ENCODE data around the gene USP40. TPM values are rescaled to one million over a fixed set of nuclear protein-coding genes. Genes with fewer than 3 reads are reported as not detected.

The USP40 gene
- total RNA-seq, 1 donor from 2014 or later = 39.0 TPM

GRCh38 chr2:233434666-233435330 is 131.8 kb downstream of the USP40 start:
- peak; percentile 43 for DNase-seq (ENCODE audit: low spot score)

DNA sequence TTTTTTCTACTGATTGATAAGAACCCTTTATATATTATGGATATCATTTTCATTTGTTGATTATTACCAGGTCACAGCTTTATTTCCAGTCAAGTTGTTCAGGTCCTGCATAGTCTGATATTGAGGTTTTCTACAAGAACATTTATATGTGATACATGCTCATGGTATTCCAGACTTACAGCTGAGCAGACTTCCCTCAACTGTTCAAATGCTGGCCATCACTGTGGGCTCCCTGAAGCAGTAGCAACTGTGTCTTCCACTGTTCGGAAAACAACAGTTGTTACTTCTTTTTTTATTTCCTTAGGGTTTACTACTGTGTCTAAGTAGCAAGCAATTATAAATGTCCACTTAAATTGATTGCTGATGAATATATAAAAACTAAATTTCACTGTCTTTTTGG is 132.8 kb downstream of the USP40 start:
- DNase-seq (ENCODE audit: low spot score) = no peak

GRCh38 chr2:233433029-233433428 is 133.6 kb downstream of the USP40 start:
- no peak for DNase-seq (ENCODE audit: low spot score)

DNA sequence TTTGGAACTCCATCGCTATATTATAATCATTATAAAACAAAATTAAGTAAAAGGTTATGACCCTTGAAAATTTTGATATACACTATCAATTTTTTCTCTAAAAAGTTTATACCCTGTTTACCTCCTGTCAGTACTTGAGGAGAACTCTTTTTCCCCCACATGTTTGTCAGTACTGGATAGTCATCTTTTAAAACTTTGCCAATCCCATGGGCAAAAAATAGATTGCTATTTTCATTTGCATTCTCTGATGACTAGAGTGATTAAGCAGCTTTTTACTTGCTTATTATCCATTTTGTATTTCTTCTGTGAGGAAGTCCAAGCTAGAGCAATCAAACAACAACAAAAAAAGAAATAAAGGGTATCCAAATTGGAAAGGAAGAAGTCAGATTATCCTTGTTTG is 135.9 kb downstream of the USP40 start:
- no peak for DNase-seq (ENCODE audit: low spot score)

DNA sequence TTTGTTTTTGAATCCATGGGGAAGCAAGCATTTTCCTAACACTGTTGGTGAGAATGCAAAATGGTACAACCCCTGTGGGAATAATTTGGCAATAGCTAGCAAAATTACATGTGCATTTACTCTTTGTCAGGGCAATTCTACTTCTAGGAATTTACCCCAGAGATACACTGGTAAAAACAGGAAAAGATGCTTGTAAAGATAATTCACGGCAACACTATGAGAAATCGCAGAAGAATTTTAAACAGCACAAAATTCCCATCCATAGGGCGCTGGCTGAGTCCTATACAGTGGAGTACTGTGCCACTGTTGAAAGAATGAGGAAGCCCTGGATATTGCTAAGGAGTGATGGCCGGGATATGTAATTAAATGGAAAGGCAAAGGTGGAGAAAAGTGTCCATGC is 136.5 kb downstream of the USP40 start:
- DNase-seq (ENCODE audit: low spot score) = peak; percentile 16

DNA sequence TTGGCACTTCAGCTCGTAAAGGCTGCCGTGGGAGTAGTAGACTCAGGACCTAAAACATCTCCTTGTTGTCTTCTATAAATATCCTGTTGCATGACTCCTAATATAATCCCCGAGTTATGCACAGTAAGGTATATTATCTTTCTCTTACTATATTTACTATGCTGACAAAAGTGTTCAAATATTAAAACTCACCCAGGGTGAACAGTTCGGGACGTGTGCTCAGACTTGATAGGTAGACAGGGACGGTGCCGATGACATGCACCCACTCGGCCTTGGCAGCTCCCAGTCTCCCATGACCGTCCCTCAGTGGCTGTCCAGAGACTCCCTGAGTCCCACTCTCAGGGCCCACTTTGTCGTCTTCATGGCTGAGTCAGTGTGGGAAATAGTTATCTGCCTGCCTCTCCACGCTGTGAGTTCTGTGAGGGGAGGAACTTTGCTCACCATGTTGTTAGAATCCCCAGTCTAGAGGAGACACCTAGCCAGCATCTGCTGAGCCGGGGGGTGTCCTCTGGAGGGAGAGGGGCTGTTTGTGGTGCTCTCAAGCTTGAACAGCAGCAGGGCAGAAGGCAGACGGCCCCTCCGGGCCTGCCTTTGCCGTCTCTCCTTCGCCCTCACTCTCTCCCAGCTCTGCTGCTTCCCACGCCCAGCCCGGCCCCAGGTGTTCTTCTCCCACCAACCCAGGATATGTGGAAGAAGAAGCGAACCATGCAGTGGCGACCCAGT is 137.2 kb downstream of the USP40 start:
- peak; percentile 67 for DNase-seq (ENCODE audit: low spot score)

DNA sequence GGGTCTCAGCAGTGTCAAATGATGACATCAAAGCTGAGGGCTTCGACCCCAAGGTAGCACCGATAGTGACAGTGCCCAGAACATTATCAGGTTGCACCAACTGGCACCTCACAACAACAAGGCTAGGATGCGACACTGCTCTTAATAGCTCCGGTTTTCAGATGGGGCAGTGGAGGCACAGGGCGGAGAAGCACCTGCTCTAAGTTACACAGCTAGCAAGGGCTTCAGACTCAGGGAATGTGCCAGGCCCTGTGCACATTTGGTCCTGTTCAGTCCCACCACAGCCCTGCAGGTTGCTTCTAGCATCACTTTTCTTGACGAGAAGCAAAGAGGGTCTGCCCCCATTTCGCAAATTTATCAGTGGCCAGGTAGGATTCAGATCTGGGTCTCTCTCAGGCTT is 138.1 kb downstream of the USP40 start:
- peak; percentile 16 for DNase-seq (ENCODE audit: low spot score)

DNA sequence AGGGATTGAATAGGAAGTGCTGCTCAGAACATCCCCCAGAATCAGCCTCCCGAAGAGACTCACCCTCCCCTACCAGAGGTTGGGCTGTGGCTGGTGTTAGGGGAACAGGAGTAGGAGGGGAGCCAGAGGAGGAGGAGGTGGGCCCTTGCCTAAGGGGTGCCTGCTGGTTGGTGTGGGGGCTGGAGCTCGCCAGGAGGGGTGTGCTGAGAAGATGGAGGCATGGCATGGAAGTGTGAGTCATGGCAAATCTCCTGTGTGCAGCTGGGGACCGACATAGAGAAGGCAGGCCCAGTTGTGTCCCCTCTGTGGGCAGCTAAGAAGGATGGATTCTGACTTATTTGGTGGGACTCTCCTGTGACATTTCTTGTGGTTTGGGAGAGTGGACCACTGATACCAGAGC is 138.6 kb downstream of the USP40 start:
- peak; percentile 57 for DNase-seq (ENCODE audit: low spot score)

DNA sequence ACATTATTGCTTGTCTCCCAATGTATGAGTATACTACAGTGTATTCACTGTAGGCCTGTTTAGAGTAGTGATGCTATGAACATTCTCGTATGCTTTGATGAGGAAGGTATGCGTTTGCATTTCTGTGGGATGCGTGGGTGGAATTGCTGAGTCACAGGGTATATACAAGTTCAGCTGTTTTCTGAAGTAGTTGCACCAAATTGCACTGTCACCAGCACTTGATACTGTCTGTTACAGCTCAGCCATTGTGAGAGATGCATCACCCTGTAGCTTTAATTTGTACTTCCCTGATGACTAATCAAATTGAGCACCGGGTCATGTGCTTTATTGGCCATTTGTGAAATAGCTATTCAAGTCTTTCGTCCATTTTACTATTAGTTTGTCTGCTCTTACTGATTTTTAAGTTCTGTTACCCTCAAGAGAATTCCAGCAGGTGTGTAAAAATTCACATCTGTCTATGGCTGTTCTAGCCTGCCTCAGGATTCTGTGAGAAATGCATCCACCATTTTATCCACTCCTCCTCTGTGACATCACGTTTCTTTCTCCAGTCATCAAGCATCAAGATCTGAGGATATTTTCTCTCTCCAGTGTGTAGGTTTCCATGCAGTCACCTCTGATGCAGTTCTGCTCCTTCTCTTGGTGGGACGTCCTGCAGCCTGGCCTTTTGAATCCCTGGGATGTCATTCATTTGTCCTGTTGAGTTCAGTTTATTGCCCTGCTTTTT is 139.8 kb downstream of the USP40 start:
- peak; percentile 12 for DNase-seq (ENCODE audit: low spot score)

Other genes with a start within 250 kb of the USP40 start
- 67.2 TPM for gene DGKD, start 212.3 kb downstream of the USP40 start, total RNA-seq
- not detected for gene UGT1A8, start 50.9 kb upstream of the USP40 start, total RNA-seq
- not detected for gene UGT1A10, start 69.7 kb upstream of the USP40 start, total RNA-seq
- not detected for gene UGT1A9, start 105.1 kb upstream of the USP40 start, total RNA-seq
- gene UGT1A7, start 115.1 kb upstream of the USP40 start, total RNA-seq = 0.80 TPM
- gene UGT1A6, start 126.1 kb upstream of the USP40 start, total RNA-seq = not detected
- not detected for gene UGT1A5, start 146.1 kb upstream of the USP40 start, total RNA-seq
- gene UGT1A4, start 152.0 kb upstream of the USP40 start, total RNA-seq = not detected
- not detected for gene UGT1A3, start 162.3 kb upstream of the USP40 start, total RNA-seq
- 0.32 TPM for gene UGT1A1, start 193.5 kb upstream of the USP40 start, total RNA-seq
- gene MROH2A, start 211.5 kb upstream of the USP40 start, total RNA-seq = not detected

All from mesenteric fat pad (tissue), 1 donor.